ENCODE data around the gene ABTB2.
"Not testable (repeated sequence)": the region's sequence is repeated elsewhere in the genome, so short reads cannot be mapped to it uniquely, and the experiment has no call there.

Gene ABTB2

GRCh38 chr11:34182425-34182824 lies 175.4 kb downstream of the ABTB2 start:
- no peak for DNase-seq

GRCh38 chr11:34181856-34182405 lies 175.9 kb downstream of the ABTB2 start:
- no peak for DNase-seq

GRCh38 chr11:34181251-34181650 lies 176.6 kb downstream of the ABTB2 start:
- DNase-seq, result no peak

DNA sequence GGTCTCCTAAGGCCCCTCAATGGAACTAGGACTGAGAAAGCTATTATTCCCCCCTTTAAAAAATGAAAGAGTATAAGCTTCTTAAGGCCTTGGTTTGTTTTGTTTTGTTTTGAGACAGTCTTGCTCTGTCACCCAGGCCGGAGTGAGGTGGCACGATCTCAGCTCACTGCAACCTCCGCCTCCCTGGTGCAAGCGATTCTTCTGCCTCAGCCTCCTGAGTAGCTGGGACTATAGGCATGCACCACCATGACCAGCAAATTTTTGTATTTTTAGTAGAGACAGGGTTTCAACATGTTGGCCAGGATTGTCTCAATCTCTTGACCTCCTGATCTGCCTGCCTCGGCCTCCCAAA lies 177.0 kb downstream of the ABTB2 start:
- DNase-seq, result not testable (repeated sequence)

DNA sequence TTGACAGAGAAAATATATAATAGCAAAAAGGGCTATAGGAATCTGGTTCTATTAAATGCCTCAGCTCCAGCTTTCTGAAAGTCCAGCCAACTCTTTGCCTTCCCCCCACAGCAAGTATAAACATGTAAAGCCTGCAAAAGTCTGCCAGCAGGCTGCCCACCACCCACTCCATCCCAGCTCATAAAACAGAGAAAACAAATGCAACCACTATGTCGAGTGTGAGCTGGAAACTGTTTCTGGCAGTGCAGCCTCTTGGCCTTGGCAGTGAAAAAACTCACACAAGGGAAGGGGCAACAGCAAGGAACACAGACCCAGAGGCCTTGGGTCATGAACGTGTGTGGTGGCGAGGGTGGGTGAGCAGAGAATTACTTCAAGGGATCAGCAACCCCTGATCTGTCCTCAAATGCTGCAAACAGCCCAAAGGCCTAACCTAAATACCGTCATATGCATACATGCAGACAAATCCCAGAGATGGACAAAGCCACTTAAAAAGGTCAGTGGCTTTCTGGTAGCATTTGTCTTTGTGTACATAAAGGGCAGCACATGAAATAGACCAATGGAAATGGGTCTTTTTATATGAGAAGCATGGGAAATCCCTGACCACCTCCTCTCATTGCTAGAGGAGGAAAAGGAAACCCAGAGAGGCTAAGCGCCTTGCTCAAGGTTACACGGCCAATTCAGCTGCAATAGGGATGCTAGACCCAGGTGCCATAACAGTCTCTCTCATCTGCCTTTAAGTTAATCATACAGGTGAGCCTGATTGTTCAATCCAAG lies 177.6 kb downstream of the ABTB2 start:
- DNase-seq, result no peak

GRCh38 chr11:34179026-34179675 lies 178.7 kb downstream of the ABTB2 start:
- no peak for DNase-seq

GRCh38 chr11:34178209-34178821 lies 179.5 kb downstream of the ABTB2 start:
- no peak for DNase-seq

DNA sequence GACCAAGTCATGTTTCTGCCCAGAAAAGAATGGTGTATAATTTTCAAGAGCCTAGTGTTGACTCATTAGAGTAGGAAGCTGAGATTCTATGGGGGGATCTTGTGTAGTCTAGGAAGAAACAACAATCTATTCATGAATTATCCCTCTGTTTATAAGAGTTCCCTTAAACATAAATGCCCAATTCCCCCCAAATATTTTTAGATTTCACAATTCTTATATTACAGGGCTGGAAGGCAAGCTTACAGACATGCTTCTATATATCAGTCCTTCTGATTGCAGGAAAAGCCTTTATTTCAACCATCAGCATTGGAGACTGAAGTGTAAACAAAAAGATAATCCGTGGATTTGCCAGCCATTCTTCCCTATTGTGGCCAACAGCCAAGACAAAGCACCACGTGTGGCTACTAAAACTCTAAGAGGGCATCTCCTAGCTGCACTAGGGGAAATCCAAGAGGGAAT lies 181.0 kb downstream of the ABTB2 start:
- no peak for DNase-seq

DNA sequence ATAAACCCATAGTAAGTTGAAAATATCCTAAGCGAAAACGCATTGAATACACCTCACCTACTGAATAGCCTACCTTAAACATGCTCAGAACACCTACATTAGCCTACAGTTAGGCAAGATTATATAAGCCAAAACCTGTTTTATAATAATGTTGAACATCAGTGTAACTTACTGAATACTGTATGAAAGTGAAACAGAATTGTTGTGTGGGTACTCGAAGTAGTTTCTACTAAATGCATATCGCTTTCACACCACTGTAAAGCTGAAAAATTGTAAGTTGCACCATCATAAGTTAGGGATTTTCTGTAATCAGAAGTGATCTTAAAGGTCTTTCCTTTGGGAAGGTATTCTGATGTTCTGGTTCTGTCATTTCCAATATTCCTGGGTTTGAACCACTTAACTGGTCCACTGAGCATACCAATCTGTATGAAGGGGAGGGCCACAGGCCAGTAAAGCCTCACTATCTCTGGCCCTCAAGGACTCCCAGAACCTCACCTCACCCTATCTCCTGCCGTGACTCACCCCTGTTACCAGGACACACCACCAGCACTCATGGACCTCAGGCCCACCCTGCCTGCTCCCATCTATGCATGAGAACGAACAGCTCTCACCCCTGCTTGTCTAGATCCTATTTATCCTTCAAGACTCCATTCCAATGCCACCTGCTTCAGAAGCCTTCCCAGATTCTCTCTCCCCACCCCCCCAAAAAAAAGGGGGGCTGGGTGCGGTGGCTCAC lies 182.4 kb downstream of the ABTB2 start:
- no peak for DNase-seq

DNA sequence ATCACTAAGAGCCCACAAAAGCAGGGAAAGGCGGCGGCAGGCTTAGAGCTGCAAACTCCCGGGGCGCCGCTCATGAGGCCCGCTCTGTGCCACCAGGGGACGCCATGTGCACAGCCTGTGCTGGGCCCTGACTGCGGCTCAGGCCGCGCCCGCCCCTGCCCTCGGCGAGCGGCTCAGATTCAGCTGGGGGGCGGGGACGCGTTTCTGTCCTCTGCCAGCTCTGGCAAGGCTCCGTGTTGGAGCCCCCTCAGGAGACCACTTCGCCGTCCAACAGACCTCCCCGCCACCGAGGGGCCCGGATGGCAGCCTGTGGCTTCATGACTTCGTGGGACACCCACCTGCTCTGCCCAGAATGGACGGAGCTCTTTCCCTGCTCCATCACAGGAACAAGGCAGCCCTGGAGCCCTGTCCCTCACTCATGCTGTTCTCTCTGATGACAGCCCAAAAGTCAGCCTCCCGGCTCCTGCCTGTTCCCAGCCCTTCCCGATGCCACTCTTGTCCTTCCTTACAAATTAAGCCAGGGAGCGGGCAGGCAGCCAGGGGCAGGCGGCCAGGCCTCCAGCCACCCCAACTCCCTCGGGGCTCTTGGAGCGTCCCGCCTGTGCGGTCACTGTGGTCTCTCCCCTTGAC lies 183.3 kb downstream of the ABTB2 start:
- peak; percentile 7 for DNase-seq

DNA sequence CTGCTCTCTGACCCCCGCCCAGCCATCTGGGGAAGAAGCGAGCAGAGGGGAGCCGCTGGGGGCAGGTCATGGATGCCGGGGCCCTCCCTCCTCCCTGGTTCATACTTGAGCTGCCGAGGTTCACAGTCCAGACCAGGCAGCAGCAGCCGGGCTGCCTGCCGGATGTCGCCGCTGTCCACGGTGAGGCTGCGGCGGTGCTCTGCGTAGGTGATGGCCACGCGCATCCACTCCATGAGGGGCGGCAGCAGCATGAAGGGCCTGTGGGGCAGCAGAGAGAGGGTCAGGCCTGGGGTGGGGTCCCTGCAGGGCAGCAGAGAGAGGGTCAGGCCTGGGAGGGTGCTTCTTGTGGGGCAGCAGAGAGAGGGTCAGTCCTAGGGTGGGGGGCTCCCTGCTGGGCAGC lies 184.8 kb downstream of the ABTB2 start:
- DNase-seq, result no peak

GRCh38 chr11:34169686-34170085 lies 188.1 kb downstream of the ABTB2 start:
- no peak for DNase-seq

- DNase-seq, result no peak
These were observed 189.0 kb downstream of the ABTB2 start for GRCh38 chr11:34168642-34169420.

DNA sequence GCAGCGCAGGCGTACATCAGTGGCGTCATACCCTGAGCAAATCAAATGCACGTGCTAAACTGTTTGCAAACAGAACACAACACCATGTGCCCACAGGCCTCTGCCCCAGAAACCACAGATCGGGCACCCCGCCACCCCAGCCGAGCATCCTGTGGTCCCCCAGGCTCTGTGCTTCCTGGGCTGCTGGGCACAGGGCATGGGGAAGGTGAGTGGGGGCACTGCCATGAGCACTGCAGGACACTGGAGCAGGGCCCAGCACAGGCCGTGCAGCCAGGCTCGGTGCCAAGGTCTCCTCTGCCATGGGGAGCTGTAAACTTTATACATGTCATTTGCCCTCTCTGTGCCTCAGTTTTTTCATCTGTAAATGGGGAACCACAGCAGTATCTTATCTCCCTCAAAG lies 189.8 kb downstream of the ABTB2 start:
- no peak for DNase-seq

DNA sequence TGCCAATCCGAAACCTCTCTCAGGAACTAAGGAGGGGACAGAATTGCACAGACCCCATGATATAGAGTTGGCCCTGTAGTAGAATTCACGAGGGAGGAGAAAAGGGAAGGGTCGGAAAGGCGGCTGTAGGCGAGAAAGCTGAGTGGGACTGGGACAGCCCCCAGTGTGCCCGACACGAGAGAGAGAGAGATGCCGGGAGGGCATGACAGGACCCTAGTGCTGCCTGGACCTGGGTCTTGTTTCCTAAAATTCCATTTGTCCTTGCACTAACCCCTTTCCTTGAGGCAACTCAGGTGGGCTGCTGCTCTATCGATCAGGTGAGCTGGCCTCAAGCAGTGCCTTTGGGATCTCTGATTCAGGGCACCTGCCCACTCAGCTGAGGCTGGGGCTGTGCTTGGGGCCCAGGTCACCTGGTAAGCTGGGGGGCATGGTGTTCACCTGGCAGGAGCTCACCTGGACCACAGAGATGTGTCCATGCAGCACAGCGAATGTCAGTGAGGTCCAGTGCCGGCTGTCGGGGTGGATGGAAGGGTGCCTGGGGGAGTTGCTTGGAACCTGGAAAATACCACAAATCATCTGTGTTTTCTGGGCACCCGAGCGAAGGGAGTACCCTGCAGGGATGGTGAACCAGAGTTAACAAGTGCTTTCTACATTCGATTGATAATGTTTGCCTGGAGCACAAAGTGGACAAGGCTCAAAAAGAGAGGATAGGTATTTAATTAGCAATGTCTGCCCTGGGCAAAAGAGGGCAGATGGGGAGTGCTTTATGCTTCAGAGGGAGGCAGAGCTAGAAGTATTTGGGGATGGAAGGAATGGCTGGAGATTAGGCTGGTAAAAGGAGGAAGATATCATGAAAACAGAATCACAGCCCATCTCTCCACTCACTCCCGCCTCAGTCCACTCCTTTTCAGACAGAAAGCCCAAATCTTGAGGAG lies 190.7 kb downstream of the ABTB2 start:
- no peak for DNase-seq

- DNase-seq, result no peak
These were observed 191.8 kb downstream of the ABTB2 start for GRCh38 chr11:34165786-34166555.

DNA sequence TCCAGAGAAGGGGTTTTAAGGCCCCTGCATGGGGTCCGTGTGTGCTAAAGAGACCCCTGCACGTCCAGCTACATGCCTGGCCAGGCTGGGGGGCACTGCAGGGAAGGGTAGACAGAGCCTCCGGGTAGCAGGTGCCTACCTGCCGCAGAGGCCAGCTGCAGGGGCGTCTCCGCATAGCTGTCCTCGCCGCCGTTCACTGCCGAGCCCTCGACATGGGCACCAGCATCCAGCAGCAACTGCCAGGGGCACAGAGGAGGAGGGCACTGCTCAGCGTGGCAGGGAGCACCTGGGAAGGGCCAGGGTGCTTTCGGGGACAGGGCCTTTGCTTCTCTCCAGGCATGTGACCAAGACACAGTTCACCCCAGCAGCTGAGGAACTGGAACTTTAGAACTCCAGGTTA lies 192.7 kb downstream of the ABTB2 start:
- no peak for DNase-seq

DNA sequence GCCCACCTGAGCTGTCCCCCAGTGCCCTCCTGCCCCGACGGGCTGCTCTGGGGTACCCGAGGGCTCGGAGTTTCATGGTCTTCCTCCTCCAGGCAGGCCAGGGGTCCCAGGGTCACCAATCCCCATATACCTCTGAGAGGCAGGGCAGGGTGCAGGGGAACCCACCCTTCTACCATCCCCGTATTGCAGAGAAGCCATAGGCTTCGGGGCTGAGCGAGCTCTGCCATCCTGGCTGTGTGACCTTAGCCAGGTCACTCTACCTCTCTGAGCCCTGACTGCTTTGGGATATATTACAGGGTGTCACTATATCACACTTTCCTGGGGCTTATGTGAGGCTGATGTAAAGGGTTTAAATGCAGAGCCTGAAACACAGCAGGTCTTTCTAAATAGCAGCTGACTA lies 195.0 kb downstream of the ABTB2 start:
- DNase-seq, result no peak

DNA sequence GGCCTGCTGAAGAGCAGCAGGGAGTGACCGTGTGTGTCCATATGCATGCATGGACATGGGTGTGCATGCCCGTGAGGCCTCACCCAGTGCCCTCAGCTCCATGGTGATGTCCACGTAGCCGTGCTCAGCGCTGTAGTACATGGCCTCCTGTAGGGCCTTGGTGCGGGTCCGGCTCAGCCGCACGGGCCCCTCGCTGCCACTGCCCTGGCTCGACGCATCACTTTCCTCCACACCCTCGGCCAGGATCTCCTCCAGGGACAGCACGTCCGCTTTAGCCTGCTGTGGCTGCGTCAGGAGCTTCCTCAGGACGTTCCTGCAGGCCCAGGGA lies 195.4 kb downstream of the ABTB2 start:
- no peak for DNase-seq
